K562 (cell line): Measurements from ENCODE around the gene DRAXIN. TPM values are rescaled to one million over a fixed set of nuclear protein-coding genes. Genes with fewer than 3 reads are reported as not detected.
A peak's percentile ranks its signal among the peaks of the same experiment; 100 is the strongest.

Experiments
- ATAC-seq: fragments of 200-7000 bp; cut with Tn5 transposase; 3 replicates; pipeline ENCODE4 v1.9.1; 2020; ENCODE audit warnings: moderate library complexity
- BruUV-seq: library from RNA; stranded (reverse); fragments of 400-500 nt; replicated peaks from 2 replicates; lab custom pipeline; 2021; lab: Mats Ljungman, UMichigan
- CTCF ChIA-PET: fragments of 300-600 bp; formaldehyde crosslinking; extraction: SDS; loops from one replicate; lab custom pipeline; 2021; ENCODE audit warnings: low intra/inter-chr PET ratio; lab: Yijun Ruan, JAX
- POLR2A ChIA-PET: fragments of 300-600, 350-650 bp; sonication (Branson Sonifier 250); formaldehyde crosslinking; extraction: SDS; loops from one replicate; lab custom pipeline; 2021; ENCODE audit warnings: antibody characterized with exemption, inconsistent platforms; lab: Yijun Ruan, JAX
- DNase-seq, 4 experiments: peaks; one replicate each; pipeline versions ENCODE4 v3.0.0 to v3.0.0-alpha.2; 2011 to 2018; ENCODE audit warnings: low spot score in 3 of 4, mixed read lengths in 3 of 4; ENCODE audit errors: extremely low read depth in 1 of 4
- FAIRE-seq: peaks from 2 replicates; lab custom pipeline; 2011; peaks lifted over from hg19 to GRCh38; lab: Jason Lieb, UNC
- H2AFZ ChIP-seq: 2 replicates; pipeline ENCODE4 v1.6.0; 2011; ENCODE audit warnings: low read depth, low read length, control low read depth, inconsistent platforms
- H3K27ac ChIP-seq: fragments of 200-600 bp; 3 replicates; pipeline ENCODE4 v1.8.0; 2011; ENCODE audit warnings: low read depth, mild to moderate bottlenecking, control low read depth, inconsistent platforms, low read length, moderate library complexity, mixed read lengths; ENCODE audit errors: extremely low read depth
- H3K27me3 ChIP-seq, 2 experiments: fragments of 300-600 bp in 1 of 2; 2 replicates in 1 of 2; 3 replicates in 1 of 2; pipeline versions ENCODE4 v1.6.0 to v1.8.0; 2011; ENCODE audit warnings: inconsistent platforms in 2 of 2, low read length in 2 of 2, mild to moderate bottlenecking in 1 of 2, mixed read lengths in 1 of 2, moderate library complexity in 1 of 2; ENCODE audit not compliant: control insufficient read depth in 2 of 2, insufficient read depth in 2 of 2
- H3K36me3 ChIP-seq: fragments of 300-600 bp; 3 replicates; pipeline ENCODE4 v1.8.0; 2011; ENCODE audit warnings: mild to moderate bottlenecking, low read length, inconsistent platforms; ENCODE audit not compliant: control insufficient read depth, insufficient read depth
- H3K4me1 ChIP-seq, 2 experiments: fragments of 200-600 bp in 1 of 2; replicated peaks in 1 of 2; 2 replicates in 1 of 2; 3 replicates in 1 of 2; pipeline versions ENCODE4 v1.5.1 to v1.8.0; 2011; ENCODE audit warnings: inconsistent platforms in 2 of 2, low read length in 2 of 2, mild to moderate bottlenecking in 1 of 2, mixed read lengths in 1 of 2, moderate library complexity in 1 of 2; ENCODE audit not compliant: control insufficient read depth in 2 of 2, insufficient read depth in 2 of 2
- H3K4me2 ChIP-seq: 2 replicates; pipeline ENCODE4 v1.6.1; 2011; ENCODE audit warnings: low read length, control low read depth, inconsistent platforms, mixed read lengths; ENCODE audit not compliant: insufficient read depth
- H3K4me3 ChIP-seq: fragments of 200-600 bp; sonication (generic), shearing (Covaris generic); 2 replicates; pipeline ENCODE4 v1.5.1; 2016; ENCODE audit warnings: control low read depth, inconsistent platforms
- H3K79me2 ChIP-seq: fragments of 200-600 bp; 3 replicates; pipeline ENCODE4 v1.8.0; 2011; ENCODE audit warnings: low read length, inconsistent platforms; ENCODE audit not compliant: control insufficient read depth, insufficient read depth
- H3K9ac ChIP-seq, 2 experiments: 2 replicates each; pipeline versions ENCODE4 v1.6.0 to v1.6.1; 2011; ENCODE audit warnings: low read depth in 2 of 2, low read length in 2 of 2, control low read depth in 1 of 2, inconsistent platforms in 1 of 2, mild to moderate bottlenecking in 1 of 2, mixed read lengths in 1 of 2; ENCODE audit not compliant: insufficient read depth in 1 of 2
- H3K9me1 ChIP-seq: one replicate; pipeline ENCODE4 v1.6.0; 2011; ENCODE audit warnings: inconsistent platforms, mild to moderate bottlenecking, low read length, moderate library complexity; ENCODE audit not compliant: control insufficient read depth, insufficient read depth
- H3K9me3 ChIP-seq: replicated peaks from 2 replicates; pipeline ENCODE4 v1.5.1; 2011; ENCODE audit warnings: low read depth, low read length, inconsistent platforms; ENCODE audit not compliant: control insufficient read depth, insufficient read depth
- H4K20me1 ChIP-seq: replicated peaks from 2 replicates; pipeline ENCODE4 v1.6.1; 2011; ENCODE audit warnings: low read length, inconsistent platforms, mixed read lengths; ENCODE audit not compliant: control insufficient read depth, insufficient read depth
- FOS ChIP-seq: IDR thresholded peaks from 3 replicates; pipeline ENCODE4 v1.6.1; 2011; ENCODE audit not compliant: insufficient read length; ENCODE audit errors: extremely low read depth
- SLC30A9 ChIP-seq: fragments of 250-450 bp; sonication (Bioruptor Pico); IDR thresholded peaks from 2 replicates; pipeline ENCODE4 v1.8.0; 2022; ENCODE audit warnings: mild to moderate bottlenecking, moderate library complexity
- TEAD4 ChIP-seq, 2 experiments: sonication (generic) in 1 of 2; formaldehyde crosslinking in 1 of 2; IDR thresholded peaks; 2 replicates each; pipeline versions ENCODE4 v1.6.1 to v1.8.0; 2012 to 2022; ENCODE audit warnings: borderline replicate concordance in 1 of 2, inconsistent platforms in 1 of 2, low read length in 1 of 2, mild to moderate bottlenecking in 1 of 2, missing genetic modification reagents in 1 of 2
- WGBS: fragments of 100-300 bp; shearing (Covaris generic); methylation state at CpG from one replicate; pipeline ENCODE4 v1.1.6; 2016; ENCODE audit warnings: low coverage, mixed read lengths; ENCODE audit not compliant: insufficient coverage; ENCODE audit errors: missing lambda C conversion rate; 5-methylcytosine and 5-hydroxymethylcytosine counted together
- in situ Hi-C: fragments of 300-500 bp; cut with MboI; formaldehyde crosslinking; loops from 4 replicates; pipeline ENCODE4 v1.15.0; 2018; ENCODE audit warnings: inconsistent platforms, mixed read lengths
- intact Hi-C: fragments of 100-400 bp; cut with micrococcal nuclease; formaldehyde crosslinking; loops from 2 replicates; pipeline ENCODE4 v1.14.2; 2022
- polyA plus RNA-seq, 8 experiments: library from polyadenylated mRNA; depleted of rRNA in 4 of 8; stranded (reverse) in 5 of 8; unstranded in 3 of 8; fragments of >200 nt; fragmentation: Nextera tagmentation in 2 of 8; fragmentation: Illumina TruSeq in 1 of 8; extraction: Ambion mirVana in 2 of 8; extraction: Trizol in 1 of 8; gene quantifications; 2 replicates each; pipeline versions ENCODE4 v1.2.1 to v1.2.3, GENCODE V29; 2011 to 2014; ENCODE audit warnings: inconsistent platforms in 1 of 8, missing spikeins in 1 of 8
- total RNA-seq, 7 experiments: library from RNA; depleted of rRNA in 6 of 7; stranded (reverse); fragments of >200 nt in 6 of 7; fragmentation: Illumina TruSeq in 2 of 7; extraction: Trizol in 2 of 7; gene quantifications; 2 replicates each; pipeline versions ENCODE4 v1.2.1 to v1.2.3, GENCODE V29; 2011 to 2021; ENCODE audit warnings: low replicate concordance in 1 of 7
- TF ChIP-seq, protein P1 (sequence below): fragments of 450-650 bp; IDR thresholded peaks from 2 replicates; pipeline ENCODE4 v1.6.1; 2018; ENCODE audit not compliant: partially characterized antibody
- TF ChIP-seq, protein P2 (sequence below), 2 experiments: fragments of 450-650 bp in 1 of 2; sonication (generic) in 1 of 2; formaldehyde crosslinking in 1 of 2; IDR thresholded peaks; 2 replicates each; pipeline versions ENCODE4 v1.7.1 to v1.9.0; 2016 to 2022; ENCODE audit warnings: inconsistent platforms in 1 of 2, mild to moderate bottlenecking in 1 of 2, missing genetic modification reagents in 1 of 2

Gene DRAXIN
- total and polyA plus RNA-seq, 9 of the 15 experiments (the other 6 are each of a cell fraction or from before 2014, with no cell fraction given), result 0.01 to 0.04 (median 0.01) TPM; not detected in 6

DNA sequence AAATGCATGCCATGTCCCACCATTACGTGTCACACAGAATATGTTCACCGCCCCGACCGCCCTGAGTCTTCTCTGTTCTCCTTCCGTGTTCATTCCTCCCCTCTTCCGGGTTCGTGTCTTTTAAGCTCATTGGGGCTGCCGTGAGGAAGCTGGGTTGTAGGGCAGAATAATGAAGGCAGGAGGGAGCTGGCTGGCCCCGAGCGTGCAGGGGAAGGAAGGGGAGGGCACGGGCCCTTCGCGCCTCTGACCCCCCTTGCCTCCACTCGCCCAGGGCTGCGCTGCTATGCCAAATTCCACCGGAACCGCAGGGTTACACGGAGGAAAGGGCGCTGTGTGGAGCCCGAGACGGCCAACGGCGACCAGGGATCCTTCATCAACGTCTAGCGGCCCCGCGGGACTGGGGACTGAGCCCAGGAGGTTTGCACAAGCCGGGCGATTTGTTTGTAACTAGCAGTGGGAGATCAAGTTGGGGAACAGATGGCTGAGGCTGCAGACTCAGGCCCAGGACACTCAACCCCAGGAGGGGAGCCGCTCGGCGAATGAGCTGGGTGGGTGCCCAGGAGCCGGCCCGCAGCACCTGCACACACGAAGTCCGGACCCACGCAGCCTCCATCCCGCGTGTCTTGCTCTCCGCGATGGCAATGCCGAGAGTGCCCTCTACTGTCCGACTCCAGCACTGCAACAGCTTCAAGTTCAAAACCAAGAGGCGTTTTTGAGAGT, 28.0 kb downstream of the DRAXIN start (continued):
- TF ChIP-seq, protein P1, sequence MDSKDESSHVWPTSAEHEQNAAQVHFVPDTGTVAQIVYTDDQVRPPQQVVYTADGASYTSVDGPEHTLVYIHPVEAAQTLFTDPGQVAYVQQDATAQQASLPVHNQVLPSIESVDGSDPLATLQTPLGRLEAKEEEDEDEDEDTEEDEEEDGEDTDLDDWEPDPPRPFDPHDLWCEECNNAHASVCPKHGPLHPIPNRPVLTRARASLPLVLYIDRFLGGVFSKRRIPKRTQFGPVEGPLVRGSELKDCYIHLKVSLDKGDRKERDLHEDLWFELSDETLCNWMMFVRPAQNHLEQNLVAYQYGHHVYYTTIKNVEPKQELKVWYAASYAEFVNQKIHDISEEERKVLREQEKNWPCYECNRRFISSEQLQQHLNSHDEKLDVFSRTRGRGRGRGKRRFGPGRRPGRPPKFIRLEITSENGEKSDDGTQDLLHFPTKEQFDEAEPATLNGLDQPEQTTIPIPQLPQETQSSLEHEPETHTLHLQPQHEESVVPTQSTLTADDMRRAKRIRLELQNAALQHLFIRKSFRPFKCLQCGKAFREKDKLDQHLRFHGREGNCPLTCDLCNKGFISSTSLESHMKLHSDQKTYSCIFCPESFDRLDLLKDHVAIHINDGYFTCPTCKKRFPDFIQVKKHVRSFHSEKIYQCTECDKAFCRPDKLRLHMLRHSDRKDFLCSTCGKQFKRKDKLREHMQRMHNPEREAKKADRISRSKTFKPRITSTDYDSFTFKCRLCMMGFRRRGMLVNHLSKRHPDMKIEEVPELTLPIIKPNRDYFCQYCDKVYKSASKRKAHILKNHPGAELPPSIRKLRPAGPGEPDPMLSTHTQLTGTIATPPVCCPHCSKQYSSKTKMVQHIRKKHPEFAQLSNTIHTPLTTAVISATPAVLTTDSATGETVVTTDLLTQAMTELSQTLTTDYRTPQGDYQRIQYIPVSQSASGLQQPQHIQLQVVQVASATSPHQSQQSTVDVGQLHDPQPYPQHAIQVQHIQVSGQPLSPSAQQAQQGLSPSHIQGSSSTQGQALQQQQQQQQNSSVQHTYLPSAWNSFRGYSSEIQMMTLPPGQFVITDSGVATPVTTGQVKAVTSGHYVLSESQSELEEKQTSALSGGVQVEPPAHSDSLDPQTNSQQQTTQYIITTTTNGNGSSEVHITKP, result no peak

- 29% methylated on average over 12 of the region's 12 CpGs for WGBS
- Histone ChIP-seq H3K4me1 (peaks cover 4 to 9% of the 10 kb centered on the region in 2 experiments; a peak in 4 of 5 replicates), H3K9me1 (no peaks in the 10 kb centered on the region), H3K27ac (no peak overlapping the region), H3K9ac (no peak overlapping the region), H3K4me3 (no peak overlapping the region), H3K27me3 (peaks cover 13 to 19% of the 10 kb centered on the region in 2 experiments; a peak in 4 of 5 replicates), H3K36me3 (no peaks in the 10 kb centered on the region), H2AFZ (peak overlapping the region; percentile 86), H4K20me1 (no peaks in the 10 kb centered on the region), H3K9me3 (no peaks in the 10 kb centered on the region), H3K4me2 (peak overlapping the region; percentile 67; the same call in 1 of the 2 replicates), H3K79me2 (no peaks in the 10 kb centered on the region)
- ChIA-PET POLR2A (interaction anchor here (0.6 to 1.6 kb wide), 13 partner anchors 9 to 82 kb away, joined by 3 to 6 read pairs (median 4); partner anchors contain the start of genes AGTRAP and FBXO6), CTCF (interaction anchor here (0.6 to 3.7 kb wide), 8 partner anchors 29 to 222 kb away, joined by 3 to 52 read pairs (median 4); partner anchors contain the start of gene FBXO6)
- ATAC-seq, result no peak
- no peak for DNase-seq
- in situ Hi-C loops (no loop called here), intact Hi-C loops (loop anchor here (10.0 kb wide), 1 partner anchor 685 kb away; no protein-coding TSS in a partner anchor)
- FAIRE-seq, result no peak
- no TSS peak for BruUV-seq
- TF ChIP-seq SLC30A9, result no peak
- TF ChIP-seq TEAD4 (IDR thresholded peaks at IDR 0.05; ENCODE audit: low read length), result no peak
- TF ChIP-seq TEAD4 (CRISPR knock-in tag; IDR thresholded peaks at IDR 0.05; ENCODE audit: borderline replicate concordance), result no peak
- no peak for TF ChIP-seq FOS
- TF ChIP-seq, protein P2, sequence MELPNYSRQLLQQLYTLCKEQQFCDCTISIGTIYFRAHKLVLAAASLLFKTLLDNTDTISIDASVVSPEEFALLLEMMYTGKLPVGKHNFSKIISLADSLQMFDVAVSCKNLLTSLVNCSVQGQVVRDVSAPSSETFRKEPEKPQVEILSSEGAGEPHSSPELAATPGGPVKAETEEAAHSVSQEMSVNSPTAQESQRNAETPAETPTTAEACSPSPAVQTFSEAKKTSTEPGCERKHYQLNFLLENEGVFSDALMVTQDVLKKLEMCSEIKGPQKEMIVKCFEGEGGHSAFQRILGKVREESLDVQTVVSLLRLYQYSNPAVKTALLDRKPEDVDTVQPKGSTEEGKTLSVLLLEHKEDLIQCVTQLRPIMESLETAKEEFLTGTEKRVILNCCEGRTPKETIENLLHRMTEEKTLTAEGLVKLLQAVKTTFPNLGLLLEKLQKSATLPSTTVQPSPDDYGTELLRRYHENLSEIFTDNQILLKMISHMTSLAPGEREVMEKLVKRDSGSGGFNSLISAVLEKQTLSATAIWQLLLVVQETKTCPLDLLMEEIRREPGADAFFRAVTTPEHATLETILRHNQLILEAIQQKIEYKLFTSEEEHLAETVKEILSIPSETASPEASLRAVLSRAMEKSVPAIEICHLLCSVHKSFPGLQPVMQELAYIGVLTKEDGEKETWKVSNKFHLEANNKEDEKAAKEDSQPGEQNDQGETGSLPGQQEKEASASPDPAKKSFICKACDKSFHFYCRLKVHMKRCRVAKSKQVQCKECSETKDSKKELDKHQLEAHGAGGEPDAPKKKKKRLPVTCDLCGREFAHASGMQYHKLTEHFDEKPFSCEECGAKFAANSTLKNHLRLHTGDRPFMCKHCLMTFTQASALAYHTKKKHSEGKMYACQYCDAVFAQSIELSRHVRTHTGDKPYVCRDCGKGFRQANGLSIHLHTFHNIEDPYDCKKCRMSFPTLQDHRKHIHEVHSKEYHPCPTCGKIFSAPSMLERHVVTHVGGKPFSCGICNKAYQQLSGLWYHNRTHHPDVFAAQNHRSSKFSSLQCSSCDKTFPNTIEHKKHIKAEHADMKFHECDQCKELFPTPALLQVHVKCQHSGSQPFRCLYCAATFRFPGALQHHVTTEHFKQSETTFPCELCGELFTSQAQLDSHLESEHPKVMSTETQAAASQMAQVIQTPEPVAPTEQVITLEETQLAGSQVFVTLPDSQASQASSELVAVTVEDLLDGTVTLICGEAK (IDR thresholded peaks at IDR 0.05), result no peak
- TF ChIP-seq, protein P2 (CRISPR knock-in tag; IDR thresholded peaks at IDR 0.05), result no peak
Measured at GRCh38 chr1:11720033-11720376, 28.5 kb downstream of the DRAXIN start.
